ENCODE data around the gene SLC35B2.

Gene SLC35B2

GRCh38 chr6:44269178-44269920 is 12.0 kb upstream of the SLC35B2 start:
- DNase-seq (ENCODE audit: low spot score), result no peak
- ChIA-PET CTCF (interaction anchor here (1.3 to 3.8 kb wide), 4 partner anchors 9 to 69 kb away, joined by 3 to 48 read pairs (median 6); partner anchors contain the start of gene AARS2), POLR2A (ENCODE audit: low non-redundant PET) (interaction anchor here (0.6 kb wide), 1 partner anchor 361 kb away, joined by 3 read pairs; no protein-coding TSS in a partner anchor)
- no peak overlapping the region for H3K27ac ChIP-seq
- TF ChIP-seq CTCF (conservative IDR thresholded peaks at IDR 0.05; ENCODE audit: low read depth), result no peak

- peak; percentile 61 for DNase-seq (ENCODE audit: low spot score)
- CTCF ChIA-PET, result interaction anchor here (0.5 to 3.8 kb wide), 17 partner anchors 8 to 187 kb away, joined by 3 to 48 read pairs (median 4); partner anchors contain the start of genes AARS2 and SPATS1
- POLR2A ChIA-PET (ENCODE audit: low non-redundant PET), result no interaction called here
- peak; percentile 93 for TF ChIP-seq CTCF (conservative IDR thresholded peaks at IDR 0.05; ENCODE audit: low read depth)
- H3K27ac ChIP-seq, result no peak overlapping the region
These were observed 10.8 kb upstream of the SLC35B2 start for GRCh38 chr6:44268095-44268628.

- TF ChIP-seq CTCF (conservative IDR thresholded peaks at IDR 0.05; ENCODE audit: low read depth), result no peak
- POLR2A ChIA-PET (ENCODE audit: low non-redundant PET), result interaction anchor here (0.6 kb wide), 1 partner anchor 134 kb away, joined by 3 read pairs; no protein-coding TSS in a partner anchor
- H3K27ac ChIP-seq, result no peak overlapping the region
- no peak for DNase-seq (ENCODE audit: low spot score)
- CTCF ChIA-PET, result interaction anchor here (0.6 to 3.8 kb wide), 7 partner anchors 9 to 117 kb away, joined by 3 to 48 read pairs (median 3); partner anchors contain the start of gene SLC35B2
These were observed 9.9 kb upstream of the SLC35B2 start for GRCh38 chr6:44267252-44267651.

- no peak overlapping the region for H3K27ac ChIP-seq
- TF ChIP-seq CTCF (conservative IDR thresholded peaks at IDR 0.05; ENCODE audit: low read depth), result no peak
- DNase-seq (ENCODE audit: low spot score), result no peak
- ChIA-PET POLR2A (ENCODE audit: low non-redundant PET) (interaction anchor here (0.6 kb wide), 1 partner anchor 135 kb away, joined by 3 read pairs; no protein-coding TSS in a partner anchor), CTCF (interaction anchor here (1.3 to 3.8 kb wide), 2 partner anchors 9 to 72 kb away, joined by 4 to 48 read pairs; partner anchors contain the start of gene SLC35B2)
These were observed 9.0 kb upstream of the SLC35B2 start for GRCh38 chr6:44266347-44266746.

- peak overlapping the region; percentile 67 for H3K27ac ChIP-seq
- ChIA-PET CTCF (interaction anchor here (1.3 to 3.8 kb wide), 2 partner anchors 9 to 73 kb away, joined by 4 to 48 read pairs; partner anchors contain the start of gene SLC35B2), POLR2A (ENCODE audit: low non-redundant PET) (no interaction called here)
- no peak for TF ChIP-seq CTCF (conservative IDR thresholded peaks at IDR 0.05; ENCODE audit: low read depth)
- no peak for DNase-seq (ENCODE audit: low spot score)
These were observed 8.4 kb upstream of the SLC35B2 start for GRCh38 chr6:44265722-44266233.

GRCh38 chr6:44265007-44265721 is 7.8 kb upstream of the SLC35B2 start, which contains the start of gene NFKBIE:
TSS of gene NFKBIE (minus strand) at chr6:44265551. CDS start at chr6:44265346, 205 bp downstream.
- peak; percentile 23 for TF ChIP-seq CTCF (conservative IDR thresholded peaks at IDR 0.05; ENCODE audit: low read depth)
- peak; percentile 95 for DNase-seq (ENCODE audit: low spot score)
- CTCF ChIA-PET, result interaction anchor here (0.6 to 3.8 kb wide), 3 partner anchors 24 to 74 kb away, joined by 3 to 48 read pairs (median 3); no protein-coding TSS in a partner anchor
- POLR2A ChIA-PET (ENCODE audit: low non-redundant PET), result no interaction called here
- peak within 1 kb of the TSS; percentile 67 for H3K27ac ChIP-seq

All from RWPE1 (cell line).